ES-I3 (cell line): ENCODE measurements around the gene NAT8L.

ENCODE experiments used
- H3K36me3 ChIP-seq: 2 replicates; pipeline ENCODE4 v1.6.1; 2013; ENCODE audit warnings: mild to moderate bottlenecking, low read length, control low read depth, moderate library complexity; ENCODE audit not compliant: insufficient read depth
- H3K4me1 ChIP-seq: 2 replicates; pipeline ENCODE4 v1.6.1; 2013; ENCODE audit warnings: mild to moderate bottlenecking, control low read depth, low read length; ENCODE audit not compliant: insufficient read depth
- H3K9ac ChIP-seq: 2 replicates; pipeline ENCODE4 v1.6.1; 2013; ENCODE audit warnings: low read depth, mild to moderate bottlenecking, low read length, moderate library complexity
- H3K9me3 ChIP-seq: 2 replicates; pipeline ENCODE4 v1.6.1; 2013; ENCODE audit warnings: mild to moderate bottlenecking, low read length, moderate library complexity; ENCODE audit not compliant: control insufficient read depth, insufficient read depth

Gene NAT8L

DNA sequence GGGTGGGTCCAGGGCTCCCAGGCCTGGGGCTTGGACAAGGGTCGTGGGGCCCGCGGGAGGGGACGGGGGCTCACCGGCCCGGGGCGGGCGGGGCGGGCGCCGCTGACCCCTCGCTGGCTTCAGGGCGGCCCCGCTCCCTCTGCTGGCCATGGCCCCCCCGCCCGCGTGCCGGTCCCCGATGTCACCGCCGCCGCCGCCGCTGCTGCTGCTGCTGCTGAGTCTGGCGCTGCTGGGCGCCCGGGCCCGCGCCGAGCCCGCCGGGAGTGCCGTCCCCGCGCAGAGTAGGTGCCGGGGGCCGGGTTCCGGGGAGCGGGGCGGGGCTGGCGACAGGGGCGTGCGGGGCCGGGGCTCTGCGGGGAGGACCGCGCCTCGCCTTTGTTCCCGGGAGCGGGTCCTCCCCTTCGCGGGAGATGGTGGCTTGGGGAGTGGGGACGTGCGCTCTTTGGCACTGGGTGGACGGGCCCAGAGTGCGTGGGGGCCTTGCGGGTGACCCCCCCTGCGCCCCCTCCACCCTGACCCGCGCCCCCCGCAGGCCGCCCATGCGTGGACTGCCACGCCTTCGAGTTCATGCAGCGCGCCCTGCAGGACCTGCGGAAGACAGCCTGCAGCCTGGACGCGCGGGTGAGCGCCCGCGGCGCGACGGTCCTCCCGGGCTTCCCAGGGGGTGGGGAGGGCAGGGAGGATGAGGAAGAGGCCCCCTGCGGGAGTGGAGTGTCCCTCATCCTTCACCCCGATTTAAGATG lies 16.8 kb upstream of the NAT8L start:
- peak overlapping the region; percentile 55; the same call in 1 of the 2 replicates for H3K9ac ChIP-seq
- H3K36me3 ChIP-seq = no peaks in the 10 kb centered on the region
- H3K4me1 ChIP-seq = no peaks in the 10 kb centered on the region

DNA sequence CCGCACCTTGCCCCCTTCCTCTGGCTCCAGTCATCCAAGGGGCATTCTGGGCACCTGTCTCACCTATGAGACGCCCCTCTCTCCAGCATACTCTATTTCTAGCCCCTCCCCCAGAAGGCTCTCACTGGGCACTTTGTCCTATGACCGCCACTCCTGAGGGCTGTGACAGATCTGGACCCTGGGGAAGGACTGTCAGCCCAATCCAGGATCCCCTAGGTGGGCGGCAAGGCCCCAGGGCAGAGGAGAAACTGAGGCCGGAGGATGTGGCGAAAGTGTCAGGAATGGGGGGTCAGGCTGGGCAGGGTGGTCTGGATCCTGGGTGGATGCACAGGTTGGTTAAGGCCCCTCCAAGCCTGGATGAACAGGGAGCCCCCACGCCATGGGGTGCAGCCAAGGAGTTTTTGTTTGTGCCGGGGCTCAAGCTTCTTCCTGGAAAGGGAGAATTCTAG lies 16.2 kb upstream of the NAT8L start:
- H3K9me3 ChIP-seq = no peaks in the 10 kb centered on the region
- no peaks in the 10 kb centered on the region for H3K36me3 ChIP-seq
- no peaks in the 10 kb centered on the region for H3K4me1 ChIP-seq
- H3K9ac ChIP-seq = no peak overlapping the region

More for the DNA sequence above, 16.8 kb upstream of the NAT8L start:
- H3K9me3 ChIP-seq = no peaks in the 10 kb centered on the region

DNA sequence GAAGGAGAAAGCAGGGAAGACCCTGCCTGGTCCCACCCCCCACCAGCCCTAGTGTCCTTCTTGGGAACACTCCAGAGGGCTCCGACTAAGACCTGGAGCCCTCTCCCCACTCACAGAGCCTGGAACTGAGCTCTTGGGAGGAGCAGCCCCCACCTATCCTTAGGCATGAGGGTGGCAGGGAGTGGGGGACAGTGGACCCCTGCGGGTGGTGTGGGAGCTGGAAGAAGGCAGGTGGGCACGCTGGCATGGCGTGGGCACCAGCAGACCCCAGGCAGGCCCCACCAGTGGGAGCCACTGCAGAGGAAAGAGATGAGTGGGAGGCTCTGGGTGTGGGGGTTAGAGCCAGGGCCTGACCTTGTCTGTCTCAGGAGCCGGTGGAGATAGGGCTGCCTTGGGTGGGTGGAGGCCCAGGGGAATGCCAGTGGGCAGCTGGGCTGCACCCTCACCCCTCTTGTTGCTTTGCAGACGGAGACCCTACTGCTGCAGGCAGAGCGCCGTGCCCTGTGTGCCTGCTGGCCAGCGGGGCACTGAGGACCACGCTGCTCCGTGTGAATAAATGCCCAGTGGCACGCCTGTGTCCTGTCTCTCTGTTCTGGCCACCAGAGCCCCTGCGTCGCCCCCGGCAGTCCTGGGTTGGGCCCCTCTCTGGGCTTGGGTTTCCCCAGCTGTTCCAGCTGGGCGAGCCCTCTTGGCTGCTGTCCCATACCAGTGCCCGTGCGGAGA lies 15.6 kb upstream of the NAT8L start:
- Histone ChIP-seq H3K9ac (no peak overlapping the region), H3K9me3 (no peaks in the 10 kb centered on the region), H3K36me3 (no peaks in the 10 kb centered on the region), H3K4me1 (no peaks in the 10 kb centered on the region)

DNA sequence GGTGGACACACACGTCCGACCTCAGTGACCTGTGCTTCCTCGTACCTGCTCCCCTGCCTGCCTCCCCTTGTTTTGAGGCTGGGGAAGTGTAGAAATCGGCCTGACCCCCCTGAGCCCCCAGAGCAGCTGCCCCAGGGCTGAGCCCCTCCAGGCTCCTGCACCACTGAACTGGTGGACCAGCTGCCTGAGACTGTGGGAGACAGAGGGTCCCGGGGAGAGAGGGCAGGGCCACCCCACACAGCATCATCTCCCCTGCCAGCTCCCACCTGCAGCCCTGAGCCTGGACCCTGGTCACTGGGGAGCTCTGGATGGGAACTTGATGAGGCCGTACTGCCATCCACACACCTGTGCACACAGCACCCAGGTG lies 15.0 kb upstream of the NAT8L start:
- H3K9me3 ChIP-seq = no peaks in the 10 kb centered on the region
- no peaks in the 10 kb centered on the region for H3K4me1 ChIP-seq
- no peaks in the 10 kb centered on the region for H3K36me3 ChIP-seq
- no peak overlapping the region for H3K9ac ChIP-seq

DNA sequence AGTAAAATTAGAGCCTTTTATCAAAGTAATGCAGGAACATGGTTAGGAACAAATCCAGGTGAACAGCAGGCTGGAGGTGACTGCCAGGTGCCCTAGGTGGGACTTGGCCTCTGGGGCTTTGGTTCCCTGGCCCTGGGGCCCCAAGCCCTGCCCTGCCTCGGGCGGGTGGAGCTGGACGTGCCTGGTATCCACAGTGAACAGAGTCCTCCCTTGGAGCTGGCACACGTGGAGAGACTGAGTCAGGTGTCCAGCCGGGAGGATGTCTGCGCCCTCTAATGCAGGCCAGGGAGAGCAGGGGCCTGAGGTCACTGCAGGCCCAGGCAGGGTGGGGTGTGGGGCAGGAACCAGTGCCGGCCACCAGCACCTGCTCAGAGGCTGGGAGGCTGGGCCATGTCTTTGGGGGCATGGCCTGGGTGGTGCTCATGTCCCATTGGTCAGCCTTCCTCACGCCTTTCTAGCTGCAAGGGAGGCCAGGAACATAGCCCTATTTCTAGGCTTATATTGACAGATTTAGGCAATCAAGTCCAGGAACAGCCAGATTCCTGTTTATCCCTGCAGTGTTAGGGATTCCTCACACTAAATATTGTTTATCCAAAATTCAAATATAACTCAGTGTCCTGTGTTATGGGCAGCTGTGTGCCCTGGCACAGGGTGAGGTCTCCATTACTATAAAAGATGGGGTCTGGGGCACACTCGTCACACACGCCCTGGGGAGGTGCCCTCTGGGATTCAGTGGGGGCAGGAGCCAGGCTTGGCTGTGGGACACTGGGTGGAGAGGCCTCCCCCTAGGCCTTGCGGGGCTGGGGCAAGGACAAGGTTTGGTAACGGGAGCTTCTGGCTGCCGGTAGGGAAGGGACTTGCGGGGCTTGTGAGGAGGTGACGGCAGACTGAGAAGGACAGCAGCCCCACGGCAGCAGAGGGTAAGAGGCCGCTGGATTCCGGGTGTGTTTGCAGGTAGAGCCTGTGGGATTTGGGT lies 14.3 kb upstream of the NAT8L start:
- H3K36me3 ChIP-seq = no peaks in the 10 kb centered on the region
- no peaks in the 10 kb centered on the region for H3K4me1 ChIP-seq
- H3K9ac ChIP-seq = no peak overlapping the region
- H3K9me3 ChIP-seq = no peaks in the 10 kb centered on the region

DNA sequence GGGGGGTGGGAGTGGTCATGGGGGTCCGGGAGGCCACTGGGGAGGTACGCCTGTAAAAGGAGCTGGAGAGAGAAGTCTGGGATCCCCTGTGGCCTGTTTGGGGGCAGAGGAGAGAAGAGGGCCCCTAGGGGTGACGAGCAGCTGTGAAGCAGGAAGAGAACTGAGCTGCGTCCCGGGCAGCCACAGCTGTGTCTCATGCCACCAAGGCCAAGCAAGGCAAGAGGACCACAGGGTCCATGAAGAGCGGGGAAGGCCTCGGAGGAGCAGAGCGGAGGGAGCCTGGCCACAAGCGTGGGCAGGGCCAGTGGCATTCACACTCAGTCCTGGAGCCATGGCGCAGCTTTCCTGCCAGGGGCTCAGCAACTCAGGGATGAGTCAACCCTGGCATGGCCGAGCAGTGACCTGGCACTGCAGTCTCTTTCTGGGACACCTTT lies 13.6 kb upstream of the NAT8L start:
- no peaks in the 10 kb centered on the region for H3K36me3 ChIP-seq

DNA sequence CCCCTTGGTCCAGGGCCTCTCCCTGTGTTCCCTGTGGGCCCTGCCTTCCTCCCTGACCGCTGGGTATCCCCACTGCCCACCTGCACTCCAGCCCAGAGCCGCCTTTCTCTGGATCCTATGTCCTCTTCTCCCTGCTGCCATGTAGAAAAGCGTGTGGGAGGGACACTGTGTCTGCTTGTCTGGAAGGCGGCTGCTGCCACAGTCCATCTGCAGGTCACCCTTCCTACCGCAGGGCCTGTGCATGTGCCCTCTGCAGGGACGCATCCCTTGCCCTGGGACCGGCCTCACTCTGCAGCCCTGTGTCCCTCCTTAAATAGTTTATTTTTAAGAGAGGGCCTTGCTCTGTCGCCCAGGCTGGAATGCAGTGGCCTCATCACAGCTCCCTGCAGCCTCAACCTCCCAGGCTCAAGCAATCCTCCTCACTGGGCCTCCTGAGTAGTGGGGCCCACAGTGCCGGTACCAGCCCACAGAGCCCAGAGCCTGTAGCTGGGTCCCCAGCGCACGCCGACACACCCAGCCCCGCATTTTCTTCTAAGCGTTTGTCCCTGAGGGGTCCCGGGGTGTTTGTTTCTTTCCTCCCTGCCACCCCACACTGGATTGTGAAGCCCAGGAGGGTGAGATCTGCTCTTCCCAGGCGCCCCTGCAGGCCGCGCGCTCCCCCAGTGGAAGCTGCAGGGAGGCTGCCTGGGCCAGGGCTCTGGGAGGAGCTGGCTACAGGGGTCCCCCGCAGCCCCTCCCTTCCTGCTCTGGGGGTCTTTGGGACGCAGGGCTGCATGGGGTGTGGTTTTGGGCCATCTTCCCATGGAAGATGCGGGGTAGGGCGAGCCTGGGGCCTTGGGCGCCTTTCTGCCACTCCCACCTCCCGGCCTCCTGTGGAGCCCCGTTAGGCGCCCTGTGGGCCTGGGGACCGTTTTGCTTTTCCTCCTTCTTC lies 12.8 kb upstream of the NAT8L start:
- no peaks in the 10 kb centered on the region for H3K36me3 ChIP-seq
- H3K9me3 ChIP-seq = no peaks in the 10 kb centered on the region
- peaks cover 1% of the 10 kb centered on the region; the same call in 1 of the 2 replicates for H3K4me1 ChIP-seq
- no peak overlapping the region; the same call in 1 of the 2 replicates for H3K9ac ChIP-seq

More for the DNA sequence above, 13.6 kb upstream of the NAT8L start:
- H3K9me3 ChIP-seq = no peaks in the 10 kb centered on the region
- H3K9ac ChIP-seq = no peak overlapping the region
- H3K4me1 ChIP-seq = no peaks in the 10 kb centered on the region

DNA sequence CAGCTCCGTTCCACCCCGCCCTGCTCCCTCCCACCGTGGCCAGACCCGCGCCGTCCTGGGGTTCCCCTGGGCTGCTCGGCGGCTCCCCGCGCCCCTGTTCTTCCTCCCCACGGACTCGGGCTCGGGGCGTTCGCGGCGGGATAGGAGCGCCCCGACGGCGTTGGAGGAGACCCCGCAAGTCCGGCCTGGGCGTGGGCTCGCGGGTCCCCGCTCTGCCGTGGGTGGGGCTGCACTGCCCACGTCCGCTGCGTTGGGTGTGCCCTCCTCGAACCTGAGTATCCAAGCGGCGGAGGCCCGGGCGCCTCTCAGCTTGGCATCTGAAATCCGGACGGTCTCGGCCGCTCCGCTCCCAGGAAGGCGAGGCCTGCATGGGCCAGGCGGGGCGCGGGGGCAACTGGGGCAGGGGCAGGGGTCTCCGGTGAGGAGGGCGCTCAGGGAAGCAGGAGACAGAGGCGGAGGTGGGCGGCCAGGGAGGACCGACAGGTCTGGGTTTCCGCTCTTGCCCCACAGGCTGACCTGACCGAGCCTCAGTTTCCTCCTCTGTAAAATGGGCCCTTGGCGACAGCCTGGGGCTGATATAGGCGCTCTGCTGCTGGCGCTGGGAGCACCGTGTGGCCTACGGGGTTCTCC lies 12.0 kb upstream of the NAT8L start:
- no peaks in the 10 kb centered on the region for H3K36me3 ChIP-seq
- peak overlapping the region; percentile 6; the same call in 1 of the 2 replicates for H3K9ac ChIP-seq
- H3K4me1 ChIP-seq = peaks cover 6% of the 10 kb centered on the region; the same call in 1 of the 2 replicates
- H3K9me3 ChIP-seq = no peaks in the 10 kb centered on the region

DNA sequence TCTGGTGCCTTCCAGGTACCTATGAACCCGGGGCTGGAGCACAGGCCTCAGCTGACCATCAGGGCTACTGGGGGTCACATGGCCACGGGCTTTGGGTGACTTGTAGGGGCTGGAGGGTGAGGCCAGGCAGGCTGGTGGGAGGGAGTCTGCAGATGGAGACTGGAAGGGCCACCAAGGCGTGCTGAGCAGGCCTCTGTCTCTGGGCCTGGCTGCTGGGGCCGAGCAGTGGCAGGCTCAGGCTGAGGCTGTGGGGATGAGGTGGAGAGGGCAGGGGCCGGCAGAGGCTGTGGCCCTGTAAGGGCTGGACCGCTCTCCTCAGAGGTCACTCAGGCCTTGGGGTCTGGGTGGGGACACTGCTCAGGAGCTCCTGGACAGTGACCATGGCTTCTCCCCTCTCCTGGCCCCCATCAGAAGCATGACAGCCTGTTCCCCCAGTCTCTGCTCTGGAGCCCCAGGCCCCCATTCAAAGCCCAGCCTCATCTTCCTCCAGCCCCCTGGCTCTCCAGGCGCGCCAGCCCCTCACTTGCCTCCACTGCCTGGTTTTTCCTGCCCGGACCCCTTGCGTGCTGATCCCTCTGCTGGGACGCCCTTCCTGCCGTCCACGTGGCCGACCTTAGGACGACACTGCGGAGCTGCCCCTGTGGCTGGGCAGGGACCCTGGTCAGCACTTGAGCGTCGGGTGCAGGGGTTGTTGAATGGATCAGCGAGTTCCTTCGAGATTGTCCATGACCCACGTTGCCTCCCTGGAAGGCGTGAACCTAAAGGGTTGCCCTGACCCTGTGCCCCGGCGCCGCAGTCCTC lies 11.1 kb upstream of the NAT8L start:
- Histone ChIP-seq H3K9ac (no peak overlapping the region), H3K36me3 (no peaks in the 10 kb centered on the region), H3K4me1 (peaks cover 6% of the 10 kb centered on the region; the same call in 1 of the 2 replicates)

DNA sequence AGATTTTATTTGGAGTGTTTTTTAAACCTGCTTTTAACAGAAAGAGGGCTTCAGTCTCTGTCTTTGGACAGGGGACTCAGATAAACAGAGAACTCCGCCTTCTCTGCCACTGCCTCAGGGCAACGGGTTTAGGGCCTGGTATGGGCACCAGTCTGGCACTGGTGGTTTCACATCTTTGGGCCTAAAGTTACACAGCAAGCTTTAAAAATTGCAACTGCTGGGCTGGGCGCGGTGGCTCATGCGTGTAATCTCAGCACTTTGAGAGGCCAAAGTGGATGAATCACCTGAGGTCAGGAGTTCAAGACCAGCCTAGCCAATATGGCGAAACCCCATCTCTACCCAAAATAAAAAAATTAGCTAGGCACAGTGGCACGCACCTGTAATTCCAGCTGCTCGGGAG lies 10.3 kb upstream of the NAT8L start:
- Histone ChIP-seq H3K9me3 (no peaks in the 10 kb centered on the region), H3K9ac (no peak overlapping the region), H3K4me1 (peaks cover 6% of the 10 kb centered on the region; the same call in 1 of the 2 replicates), H3K36me3 (no peaks in the 10 kb centered on the region)

More for the DNA sequence above, 11.1 kb upstream of the NAT8L start:
- no peaks in the 10 kb centered on the region for H3K9me3 ChIP-seq

DNA sequence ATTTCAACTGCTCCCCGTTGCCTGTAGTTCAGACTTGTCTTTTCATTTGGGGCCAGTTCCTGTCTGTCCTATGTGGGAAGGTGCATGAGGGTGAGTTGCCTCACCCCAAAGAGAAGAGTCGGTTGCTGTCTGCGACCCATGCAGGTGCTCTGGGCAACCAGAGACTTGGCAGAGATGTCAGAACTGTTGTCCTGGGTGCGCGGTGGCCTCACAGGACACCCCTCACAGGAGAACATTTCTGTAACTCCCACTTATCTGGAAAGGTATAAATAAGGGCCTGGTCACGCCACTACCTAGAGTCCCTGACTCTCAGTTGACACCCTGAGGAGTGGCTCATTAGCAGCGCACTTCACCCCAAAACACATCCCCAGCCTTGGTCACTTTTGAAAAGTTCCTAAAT lies 9.7 kb upstream of the NAT8L start:
- Histone ChIP-seq H3K9me3 (no peaks in the 10 kb centered on the region), H3K4me1 (peaks cover 6% of the 10 kb centered on the region; the same call in 1 of the 2 replicates), H3K9ac (no peak overlapping the region), H3K36me3 (no peaks in the 10 kb centered on the region)

DNA sequence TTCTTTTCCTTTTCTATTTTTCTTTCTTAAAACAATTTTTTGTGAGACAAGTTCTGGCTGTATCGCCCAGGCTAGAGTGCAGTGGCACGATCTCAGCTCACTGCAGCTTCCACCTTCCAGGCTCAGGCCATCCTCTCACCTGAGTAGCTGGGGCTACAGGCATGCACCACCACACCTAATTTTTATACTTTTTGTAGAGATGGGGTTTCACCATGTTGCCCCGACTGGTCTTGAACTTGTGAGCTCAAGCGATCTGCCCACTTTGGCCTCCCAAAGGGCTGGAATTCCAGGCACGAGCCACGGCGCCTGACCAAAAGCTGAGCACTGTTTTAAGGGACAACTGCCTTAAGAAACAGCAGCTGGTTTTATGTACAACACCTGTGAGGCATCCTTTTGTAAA lies 9.3 kb upstream of the NAT8L start:
- H3K36me3 ChIP-seq = no peaks in the 10 kb centered on the region

More for the DNA sequence above, 9.3 kb upstream of the NAT8L start:
- Histone ChIP-seq H3K4me1 (peaks cover 6% of the 10 kb centered on the region; the same call in 1 of the 2 replicates), H3K9ac (no peak overlapping the region), H3K9me3 (no peaks in the 10 kb centered on the region)
